ENCODE results near the gene FBXL22.

Gene FBXL22

DNA sequence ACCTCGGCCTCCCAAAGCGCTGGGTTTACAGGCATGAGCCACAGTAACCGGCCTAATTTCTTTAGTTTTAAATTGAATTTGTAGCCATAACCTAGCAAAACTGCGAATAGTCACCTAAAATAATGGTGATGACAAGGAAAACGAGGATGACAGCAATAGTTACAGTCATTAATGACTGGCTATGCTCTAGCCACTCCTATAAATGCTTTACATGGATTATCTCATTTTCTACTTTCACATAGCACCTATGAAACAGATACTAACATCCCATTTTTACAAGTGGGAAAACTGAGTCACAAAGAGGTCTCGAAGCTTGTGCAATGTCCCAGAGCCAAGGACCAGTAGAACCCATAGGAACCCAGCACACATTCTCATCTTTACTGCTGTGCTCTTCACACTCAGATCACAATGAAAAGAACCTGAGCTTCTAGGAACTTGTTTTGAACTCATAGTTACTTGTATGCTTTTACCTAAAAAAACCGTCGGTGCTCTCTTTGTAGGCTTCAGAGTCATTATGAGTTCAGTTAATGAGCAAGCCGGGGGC lies 39.4 kb downstream of the FBXL22 start:
- H3K79me2 ChIP-seq (ENCODE audit: insufficient read depth, low read length) = no peaks in the 10 kb centered on the region
- no peak overlapping the region for H3K4me3 ChIP-seq (ENCODE audit: insufficient read depth, low read length, poor library complexity, severe bottlenecking)
- TF ChIP-seq EZH2phosphoT487 (conservative IDR thresholded peaks at IDR 0.05; ENCODE audit: low read length) = no peak
- TF ChIP-seq, protein P1, sequence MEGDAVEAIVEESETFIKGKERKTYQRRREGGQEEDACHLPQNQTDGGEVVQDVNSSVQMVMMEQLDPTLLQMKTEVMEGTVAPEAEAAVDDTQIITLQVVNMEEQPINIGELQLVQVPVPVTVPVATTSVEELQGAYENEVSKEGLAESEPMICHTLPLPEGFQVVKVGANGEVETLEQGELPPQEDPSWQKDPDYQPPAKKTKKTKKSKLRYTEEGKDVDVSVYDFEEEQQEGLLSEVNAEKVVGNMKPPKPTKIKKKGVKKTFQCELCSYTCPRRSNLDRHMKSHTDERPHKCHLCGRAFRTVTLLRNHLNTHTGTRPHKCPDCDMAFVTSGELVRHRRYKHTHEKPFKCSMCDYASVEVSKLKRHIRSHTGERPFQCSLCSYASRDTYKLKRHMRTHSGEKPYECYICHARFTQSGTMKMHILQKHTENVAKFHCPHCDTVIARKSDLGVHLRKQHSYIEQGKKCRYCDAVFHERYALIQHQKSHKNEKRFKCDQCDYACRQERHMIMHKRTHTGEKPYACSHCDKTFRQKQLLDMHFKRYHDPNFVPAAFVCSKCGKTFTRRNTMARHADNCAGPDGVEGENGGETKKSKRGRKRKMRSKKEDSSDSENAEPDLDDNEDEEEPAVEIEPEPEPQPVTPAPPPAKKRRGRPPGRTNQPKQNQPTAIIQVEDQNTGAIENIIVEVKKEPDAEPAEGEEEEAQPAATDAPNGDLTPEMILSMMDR (IDR thresholded peaks at IDR 0.05; ENCODE audit: insufficient read depth, low read length, poor library complexity, severe bottlenecking) = no peak
- H3K27me3 ChIP-seq (ENCODE audit: low read length) = no peaks in the 10 kb centered on the region
- no peaks in the 10 kb centered on the region for H3K9me3 ChIP-seq (ENCODE audit: insufficient read depth, low read length)
- H3K27ac ChIP-seq (ENCODE audit: low read depth, low read length) = no peak overlapping the region
- H3K9ac ChIP-seq (ENCODE audit: low read length) = no peak overlapping the region
- H2AFZ ChIP-seq (ENCODE audit: low read depth, low read length, severe bottlenecking) = no peak overlapping the region
- peaks cover 19% of the 10 kb centered on the region; the same call in 1 of the 2 replicates for H3K36me3 ChIP-seq (ENCODE audit: low read length)
- H3K4me2 ChIP-seq (ENCODE audit: low read depth, low read length, poor library complexity, severe bottlenecking) = no peak overlapping the region
- H3K9me2 ChIP-seq (replicated peaks; ENCODE audit: insufficient read depth, low read length) = no peaks in the 10 kb centered on the region
- H4K20me1 ChIP-seq (ENCODE audit: low read depth, low read length) = no peaks in the 10 kb centered on the region
- H3F3A ChIP-seq (ENCODE audit: insufficient read depth) = no peaks in the 10 kb centered on the region

DNA sequence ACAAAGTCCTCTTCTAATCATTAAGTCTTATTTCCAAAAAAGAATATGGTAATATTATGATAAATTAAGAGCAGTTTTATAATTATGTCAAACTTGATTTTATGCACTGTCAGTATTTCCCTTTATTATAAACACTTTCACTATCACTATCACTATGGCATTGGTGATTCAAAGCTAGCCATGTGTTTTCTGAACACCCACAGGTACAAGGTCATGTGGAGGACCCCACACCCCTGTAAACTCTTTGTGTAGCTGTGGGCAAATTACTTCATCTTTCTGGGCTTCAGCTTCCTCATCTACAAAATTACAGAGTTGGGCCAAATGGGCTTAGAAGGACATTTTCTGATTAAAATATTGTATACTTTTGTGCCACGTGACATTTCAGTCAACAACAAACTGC lies 41.7 kb downstream of the FBXL22 start:
- Histone ChIP-seq H3K9ac (ENCODE audit: low read length) (no peak overlapping the region), H3K4me2 (ENCODE audit: low read depth, low read length, poor library complexity, severe bottlenecking) (no peak overlapping the region), H3K36me3 (ENCODE audit: low read length) (peaks cover 21% of the 10 kb centered on the region; the same call in 1 of the 2 replicates), H3F3A (ENCODE audit: insufficient read depth) (no peaks in the 10 kb centered on the region), H3K27ac (ENCODE audit: low read depth, low read length) (no peak overlapping the region), H3K4me3 (ENCODE audit: insufficient read depth, low read length, poor library complexity, severe bottlenecking) (no peak overlapping the region), H2AFZ (ENCODE audit: low read depth, low read length, severe bottlenecking) (no peak overlapping the region), H3K27me3 (ENCODE audit: low read length) (no peaks in the 10 kb centered on the region), H3K79me2 (ENCODE audit: insufficient read depth, low read length) (no peaks in the 10 kb centered on the region), H3K9me3 (ENCODE audit: insufficient read depth, low read length) (no peaks in the 10 kb centered on the region), H3K9me2 (replicated peaks; ENCODE audit: insufficient read depth, low read length) (no peaks in the 10 kb centered on the region), H4K20me1 (ENCODE audit: low read depth, low read length) (no peaks in the 10 kb centered on the region)
- TF ChIP-seq EZH2phosphoT487 (conservative IDR thresholded peaks at IDR 0.05; ENCODE audit: low read length) = no peak
- TF ChIP-seq, protein P1 (IDR thresholded peaks at IDR 0.05; ENCODE audit: insufficient read depth, low read length, poor library complexity, severe bottlenecking) = no peak

DNA sequence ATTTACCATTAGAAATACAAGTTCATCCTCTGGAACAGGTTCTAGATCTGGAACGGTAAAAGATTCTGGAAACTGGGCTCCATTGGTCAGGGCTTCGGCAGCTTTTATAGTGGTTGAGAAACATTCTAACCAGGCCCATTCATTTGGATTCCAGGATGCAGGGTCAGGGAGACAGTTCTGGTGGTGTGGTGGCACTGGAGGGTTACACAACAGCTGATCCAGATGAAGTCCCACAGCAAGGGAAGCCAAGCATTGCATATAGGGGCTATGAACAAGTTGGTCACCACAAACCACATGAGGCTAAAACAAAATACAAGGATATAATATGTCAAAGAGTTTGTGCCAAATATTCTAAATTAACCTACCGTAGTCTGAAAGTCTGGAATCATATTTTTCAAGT lies 43.0 kb downstream of the FBXL22 start:
- Histone ChIP-seq H3K4me3 (ENCODE audit: insufficient read depth, low read length, poor library complexity, severe bottlenecking) (no peak overlapping the region), H3K9ac (ENCODE audit: low read length) (no peak overlapping the region), H3K36me3 (ENCODE audit: low read length) (peaks cover 30% of the 10 kb centered on the region; the same call in 1 of the 2 replicates), H3F3A (ENCODE audit: insufficient read depth) (no peaks in the 10 kb centered on the region), H2AFZ (ENCODE audit: low read depth, low read length, severe bottlenecking) (no peak overlapping the region), H3K9me3 (ENCODE audit: insufficient read depth, low read length) (no peaks in the 10 kb centered on the region), H3K9me2 (replicated peaks; ENCODE audit: insufficient read depth, low read length) (no peaks in the 10 kb centered on the region), H3K27ac (ENCODE audit: low read depth, low read length) (no peak overlapping the region), H4K20me1 (ENCODE audit: low read depth, low read length) (no peaks in the 10 kb centered on the region), H3K27me3 (ENCODE audit: low read length) (no peaks in the 10 kb centered on the region), H3K79me2 (ENCODE audit: insufficient read depth, low read length) (no peaks in the 10 kb centered on the region), H3K4me2 (ENCODE audit: low read depth, low read length, poor library complexity, severe bottlenecking) (no peak overlapping the region)
- no peak for TF ChIP-seq EZH2phosphoT487 (conservative IDR thresholded peaks at IDR 0.05; ENCODE audit: low read length)
- TF ChIP-seq, protein P1 (IDR thresholded peaks at IDR 0.05; ENCODE audit: insufficient read depth, low read length, poor library complexity, severe bottlenecking) = no peak

All from SU-DHL-6 (cell line).